ENCODE results near the gene TRIM72. TPM values are rescaled to one million over a fixed set of nuclear protein-coding genes. Genes with fewer than 3 reads are reported as not detected.

TRIM72 gene
- total RNA-seq, 6 experiments from 2014 or later = 0.06 TPM; not detected in 5

DNA sequence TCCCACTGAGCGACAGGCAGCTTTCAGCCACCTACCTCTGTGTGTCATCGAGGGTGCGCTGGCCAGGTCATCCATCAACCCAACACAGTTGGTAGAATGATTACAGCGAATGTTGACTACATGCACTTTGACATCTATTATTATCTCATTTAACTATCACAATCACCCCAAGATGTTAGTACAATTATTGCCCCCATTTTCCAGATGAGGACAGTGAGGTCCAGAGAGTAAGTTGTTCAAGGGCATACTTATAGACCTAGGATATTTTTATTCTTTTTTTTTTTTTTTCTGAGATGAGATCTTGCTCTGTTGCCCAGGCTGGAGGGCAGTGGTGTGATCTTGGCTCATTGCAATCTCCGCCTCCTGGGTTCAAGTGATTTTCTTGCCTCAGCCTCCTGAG, 37.5 kb downstream of the TRIM72 start:
- no peaks in the 10 kb centered on the region for H3K27me3 ChIP-seq
- ATAC-seq (no peak), DNase-seq (no peak)
- intact Hi-C loops (cut with DNase I) = no loop called here
- no CpG with 5 or more reads among the region's 5 CpGs for WGBS (ENCODE audit: insufficient coverage, low coverage, low lambda C conversion rate, missing lambda C conversion rate)
- H3K36me3 ChIP-seq = no peaks in the 10 kb centered on the region
- H3K27ac ChIP-seq = no peak overlapping the region
- no peak overlapping the region for H3K4me3 ChIP-seq
- peaks cover 0 to 5% (median 0%) of the 10 kb centered on the region in 4 donors for H3K4me1 ChIP-seq
- H3K9me3 ChIP-seq = no peaks in the 10 kb centered on the region
- no peak for TF ChIP-seq POLR2A (IDR thresholded peaks at IDR 0.05)
- TF ChIP-seq, protein P1, sequence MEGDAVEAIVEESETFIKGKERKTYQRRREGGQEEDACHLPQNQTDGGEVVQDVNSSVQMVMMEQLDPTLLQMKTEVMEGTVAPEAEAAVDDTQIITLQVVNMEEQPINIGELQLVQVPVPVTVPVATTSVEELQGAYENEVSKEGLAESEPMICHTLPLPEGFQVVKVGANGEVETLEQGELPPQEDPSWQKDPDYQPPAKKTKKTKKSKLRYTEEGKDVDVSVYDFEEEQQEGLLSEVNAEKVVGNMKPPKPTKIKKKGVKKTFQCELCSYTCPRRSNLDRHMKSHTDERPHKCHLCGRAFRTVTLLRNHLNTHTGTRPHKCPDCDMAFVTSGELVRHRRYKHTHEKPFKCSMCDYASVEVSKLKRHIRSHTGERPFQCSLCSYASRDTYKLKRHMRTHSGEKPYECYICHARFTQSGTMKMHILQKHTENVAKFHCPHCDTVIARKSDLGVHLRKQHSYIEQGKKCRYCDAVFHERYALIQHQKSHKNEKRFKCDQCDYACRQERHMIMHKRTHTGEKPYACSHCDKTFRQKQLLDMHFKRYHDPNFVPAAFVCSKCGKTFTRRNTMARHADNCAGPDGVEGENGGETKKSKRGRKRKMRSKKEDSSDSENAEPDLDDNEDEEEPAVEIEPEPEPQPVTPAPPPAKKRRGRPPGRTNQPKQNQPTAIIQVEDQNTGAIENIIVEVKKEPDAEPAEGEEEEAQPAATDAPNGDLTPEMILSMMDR (IDR thresholded peaks at IDR 0.05) = no peak

DNA sequence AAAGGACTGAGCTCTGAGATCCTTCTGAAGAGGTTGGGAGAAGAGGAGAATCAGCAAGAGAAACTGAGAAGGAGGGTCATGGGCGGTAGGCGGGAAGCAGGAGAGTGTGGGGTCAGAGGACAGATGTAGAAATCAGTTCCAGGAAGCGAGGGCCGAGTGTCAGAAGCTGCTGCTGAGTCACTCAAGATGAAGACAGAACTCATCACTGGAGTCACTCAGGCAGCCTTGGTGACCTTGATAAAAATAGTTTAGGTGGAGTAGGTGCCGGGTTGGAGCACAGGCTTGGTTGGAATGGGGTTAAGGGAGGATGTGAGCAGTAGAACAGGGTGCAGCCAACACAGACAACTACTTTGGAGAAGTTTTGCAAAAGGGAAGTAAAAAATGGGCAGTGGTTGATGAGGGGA, 39.7 kb downstream of the TRIM72 start:
- Histone ChIP-seq H3K27ac (peak overlapping the region in 1 of 3 donors; percentile 13), H3K36me3 (no peaks in the 10 kb centered on the region)
- intact Hi-C loops (cut with DNase I) = no loop called here

DNA sequence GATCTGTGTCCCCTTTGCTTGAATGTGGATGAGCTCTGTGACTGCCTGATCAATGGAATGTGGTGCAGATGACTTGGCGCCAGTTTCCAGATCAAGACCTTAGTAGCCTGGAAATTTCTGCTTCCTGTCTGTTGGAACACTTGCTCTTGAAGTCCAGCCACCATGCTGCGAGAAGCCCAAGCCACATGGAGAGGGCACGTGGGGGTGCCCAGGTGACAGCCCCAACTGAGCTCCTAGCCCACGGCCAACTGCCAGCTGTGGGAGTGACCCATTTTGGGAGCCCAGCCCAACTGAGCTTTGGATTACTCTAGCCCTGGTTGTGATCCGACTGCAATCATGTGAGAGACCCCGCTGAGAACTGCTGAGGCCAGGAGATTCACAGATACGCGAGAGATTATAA, 42.5 kb downstream of the TRIM72 start:
- Histone ChIP-seq H3K4me3 (no peak overlapping the region), H3K9me3 (no peaks in the 10 kb centered on the region), H3K27me3 (no peaks in the 10 kb centered on the region), H3K4me1 (peaks cover 0 to 5% (median 0%) of the 10 kb centered on the region in 4 donors), H3K27ac (no peak overlapping the region), H3K36me3 (no peaks in the 10 kb centered on the region)
- TF ChIP-seq POLR2A (IDR thresholded peaks at IDR 0.05) = no peak
- TF ChIP-seq, protein P1 (IDR thresholded peaks at IDR 0.05) = no peak
- ATAC-seq (no peak), DNase-seq (no peak)
- WGBS (ENCODE audit: insufficient coverage, low coverage, low lambda C conversion rate, missing lambda C conversion rate) = 74% methylated on average over 4 of the region's 8 CpGs
- intact Hi-C loops (cut with DNase I) = no loop called here

More for the DNA sequence above, 39.7 kb downstream of the TRIM72 start:
- TF ChIP-seq, protein P1 (IDR thresholded peaks at IDR 0.05) = no peak
- TF ChIP-seq POLR2A (IDR thresholded peaks at IDR 0.05) = no peak
- Histone ChIP-seq H3K4me1 (peaks cover 0 to 5% (median 0%) of the 10 kb centered on the region in 4 donors), H3K9me3 (no peaks in the 10 kb centered on the region), H3K4me3 (no peak overlapping the region), H3K27me3 (no peaks in the 10 kb centered on the region)
- ATAC-seq (peak; percentile 67 to 91 (median 80)), DNase-seq (peak; percentile 53 to 60 (median 56))
- 18% methylated on average over 5 of the region's 5 CpGs for WGBS (ENCODE audit: insufficient coverage, low coverage, low lambda C conversion rate, missing lambda C conversion rate)

DNA sequence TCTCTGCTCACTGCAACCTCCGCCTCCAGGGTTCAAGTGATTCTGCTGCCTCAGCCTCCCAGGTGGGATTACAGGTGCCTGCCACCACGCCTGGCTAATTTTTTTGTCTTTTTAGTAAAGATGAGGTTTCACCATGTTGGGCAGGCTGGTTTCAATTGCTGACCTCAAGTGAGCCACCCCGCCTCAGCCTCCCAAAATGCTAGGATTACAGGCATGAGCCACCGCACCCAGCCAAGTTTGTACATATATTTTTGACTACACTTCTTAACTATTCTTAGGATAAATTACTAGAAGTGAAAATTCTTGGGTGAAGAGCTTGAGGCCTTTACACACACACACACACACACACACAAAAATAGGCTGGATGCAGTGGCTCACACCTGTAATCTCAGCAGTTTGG, 44.4 kb downstream of the TRIM72 start:
- 77% methylated on average over 4 of the region's 4 CpGs for WGBS (ENCODE audit: insufficient coverage, low coverage, low lambda C conversion rate, missing lambda C conversion rate)
- intact Hi-C loops (cut with DNase I) = no loop called here
- H3K27ac ChIP-seq = no peak overlapping the region

DNA sequence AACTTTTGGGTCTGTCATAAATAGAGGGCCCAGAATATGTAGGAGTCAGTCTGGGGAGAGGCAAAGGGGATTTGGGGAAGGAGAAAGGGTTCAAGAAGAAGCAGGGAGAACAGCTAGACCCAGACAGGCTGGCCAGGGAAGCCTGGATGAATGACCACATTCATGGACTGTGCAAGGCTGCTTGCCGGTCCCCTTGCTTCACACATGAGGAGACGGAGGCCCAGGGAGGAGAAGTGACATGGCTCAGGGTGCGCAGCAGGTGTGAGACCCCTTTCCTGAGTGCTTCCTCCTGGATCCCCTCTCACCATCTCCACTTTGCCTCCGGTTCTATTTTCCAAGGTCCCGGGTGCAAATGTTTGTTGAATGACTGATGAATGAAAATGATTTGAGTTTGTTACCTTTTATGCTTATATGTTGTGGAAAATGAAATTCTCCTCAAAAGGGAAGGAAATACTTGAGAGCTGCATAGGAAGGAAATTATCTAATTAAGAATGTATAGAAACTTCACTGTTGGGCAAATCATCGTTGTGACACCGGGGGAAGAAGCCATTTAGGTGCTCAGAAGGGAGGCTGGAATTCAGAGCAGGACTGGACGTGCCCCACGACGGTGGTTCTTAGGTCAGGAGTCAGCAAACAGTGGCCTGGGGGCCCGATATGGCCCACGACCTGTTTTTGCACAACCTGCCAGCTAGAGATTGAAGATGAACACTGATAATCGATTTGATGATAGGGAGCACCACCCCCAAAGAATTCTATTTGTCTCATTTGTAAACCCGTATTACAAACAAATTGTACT, 46.4 kb downstream of the TRIM72 start:
- DNase-seq (no peak), ATAC-seq (peak in 2 of 4 donors; percentile 13 to 44)
- intact Hi-C loops (cut with DNase I) = no loop called here
- Histone ChIP-seq H3K27ac (no peak overlapping the region), H3K4me3 (peak overlapping the region in 2 of 3 donors; percentile 14 to 26), H3K27me3 (no peaks in the 10 kb centered on the region), H3K36me3 (no peaks in the 10 kb centered on the region), H3K9me3 (no peaks in the 10 kb centered on the region), H3K4me1 (no peaks in the 10 kb centered on the region)
- TF ChIP-seq POLR2A (IDR thresholded peaks at IDR 0.05) = no peak
- TF ChIP-seq, protein P1 (IDR thresholded peaks at IDR 0.05) = no peak
- 36% methylated on average over 12 of the region's 14 CpGs for WGBS (ENCODE audit: insufficient coverage, low coverage, low lambda C conversion rate, missing lambda C conversion rate)

More for the DNA sequence above, 44.4 kb downstream of the TRIM72 start:
- no peak for ATAC-seq
- no peak for DNase-seq
- Histone ChIP-seq H3K36me3 (no peaks in the 10 kb centered on the region), H3K27me3 (no peaks in the 10 kb centered on the region), H3K9me3 (no peaks in the 10 kb centered on the region), H3K4me3 (no peak overlapping the region), H3K4me1 (peaks cover 0 to 5% (median 0%) of the 10 kb centered on the region in 4 donors)
- TF ChIP-seq POLR2A (IDR thresholded peaks at IDR 0.05) = no peak
